Ishikawa (cell line): ENCODE measurements around the gene NEURL2.

Experiments
- CEBPB ChIP-seq: IDR thresholded peaks from 2 replicates; pipeline ENCODE4 v1.6.1; 2012
- CREB1 ChIP-seq: IDR thresholded peaks from 2 replicates; pipeline ENCODE4 v1.6.1; 2012; ENCODE audit warnings: low read depth
- EGR1 ChIP-seq: IDR thresholded peaks from 2 replicates; pipeline ENCODE4 v1.6.1; 2012
- EP300 ChIP-seq: IDR thresholded peaks from 2 replicates; pipeline ENCODE4 v1.6.1; 2012; ENCODE audit warnings: borderline replicate concordance
- FOXM1 ChIP-seq: IDR thresholded peaks from 2 replicates; pipeline ENCODE4 v1.6.1; 2012; ENCODE audit warnings: low read depth, borderline replicate concordance
- MAX ChIP-seq: IDR thresholded peaks from 2 replicates; pipeline ENCODE4 v1.6.1; 2012
- NFIC ChIP-seq: IDR thresholded peaks from 2 replicates; pipeline ENCODE4 v1.6.1; 2012
- RAD21 ChIP-seq: IDR thresholded peaks from 2 replicates; pipeline ENCODE4 v1.6.1; 2012; ENCODE audit warnings: low read depth
- REST ChIP-seq: IDR thresholded peaks from 2 replicates; pipeline ENCODE4 v1.6.1; 2012; ENCODE audit warnings: low read depth, mild to moderate bottlenecking
- TAF1 ChIP-seq: IDR thresholded peaks from 2 replicates; pipeline ENCODE4 v1.6.1; 2012; ENCODE audit warnings: low read depth, mild to moderate bottlenecking
- TCF12 ChIP-seq: IDR thresholded peaks from 2 replicates; pipeline ENCODE4 v1.6.1; 2012; ENCODE audit warnings: low read depth
- TEAD4 ChIP-seq: IDR thresholded peaks from 2 replicates; pipeline ENCODE4 v1.6.1; 2012
- USF1 ChIP-seq: IDR thresholded peaks from 2 replicates; pipeline ENCODE4 v1.6.1; 2012
- YY1 ChIP-seq: IDR thresholded peaks from 2 replicates; pipeline ENCODE4 v1.6.1; 2012; ENCODE audit warnings: low read depth
- ZBTB7A ChIP-seq: IDR thresholded peaks from 2 replicates; pipeline ENCODE4 v1.6.1; 2012; ENCODE audit warnings: low read depth

NEURL2 gene

GRCh38 chr20:45883100-45883469, 7.9 kb downstream of the NEURL2 start:
- no peak for TF ChIP-seq EP300
- TF ChIP-seq USF1: no peak

GRCh38 chr20:45882469-45883099, 8.4 kb downstream of the NEURL2 start:
- no peak for TF ChIP-seq RAD21
- no peak for TF ChIP-seq TCF12
- no peak for TF ChIP-seq CREB1
- TF ChIP-seq CEBPB: no peak
- peak; percentile 47; the same call in 1 of the 2 replicates for TF ChIP-seq REST
- no peak for TF ChIP-seq NFIC

GRCh38 chr20:45880988-45881788, 9.8 kb downstream of the NEURL2 start, which contains the start of gene ZSWIM1:
TSS of gene ZSWIM1 (plus strand) at chr20:45881227. CDS start at chr20:45882593, 1,366 bp downstream.
- TF ChIP-seq TEAD4 (no peak), CREB1 (peak; percentile 16; the same call in 1 of the 2 replicates), REST (0 out of 2 replicates have a peak, but pooled peaks have one; percentile 34), TCF12 (no peak), CEBPB (no peak), MAX (no peak), EGR1 (peak; percentile 11; the same call in 1 of the 2 replicates), ZBTB7A (no peak), YY1 (peak; percentile 93), RAD21 (no peak), EP300 (no peak), FOXM1 (no peak), USF1 (no peak), NFIC (no peak), TAF1 (peak; percentile 94)

GRCh38 chr20:45878076-45878761, 12.8 kb downstream of the NEURL2 start:
- TF ChIP-seq TCF12: no peak
- TF ChIP-seq TEAD4: no peak
- TF ChIP-seq CREB1: no peak
- TF ChIP-seq EP300: no peak
- no peak for TF ChIP-seq CEBPB
- TF ChIP-seq FOXM1: no peak

- TF ChIP-seq MAX (no peak), TAF1 (no peak), FOXM1 (no peak), EGR1 (no peak), NFIC (no peak), TEAD4 (no peak), CEBPB (no peak), TCF12 (no peak), CREB1 (no peak), EP300 (no peak), USF1 (no peak), REST (no peak), YY1 (no peak), RAD21 (no peak), ZBTB7A (no peak)
These were observed 16.4 kb downstream of the NEURL2 start for GRCh38 chr20:45874576-45874975.
